HFFc6 (cell line): ENCODE results near the gene TMEM115. TPM values are rescaled to one million over a fixed set of nuclear protein-coding genes. Genes with fewer than 3 reads are reported as not detected.

ENCODE experiments used
- DNase-seq: peaks from one replicate; pipeline ENCODE4 v3.0.0-alpha.2; 2018
- H3K27ac Mint-ChIP-seq: 2 replicates; pipeline ENCODE4 v1.8.0; 2020; ENCODE audit warnings: mild to moderate bottlenecking, mixed read lengths
- H3K27me3 Mint-ChIP-seq: 2 replicates; pipeline ENCODE4 v1.8.0; 2021; ENCODE audit warnings: mild to moderate bottlenecking, moderate library complexity, mixed read lengths; ENCODE audit not compliant: insufficient read depth
- H3K36me3 Mint-ChIP-seq: 2 replicates; pipeline ENCODE4 v1.8.0; 2021; ENCODE audit warnings: low read depth, mixed read lengths
- H3K4me1 Mint-ChIP-seq: 2 replicates; pipeline ENCODE4 v1.8.0; 2020; ENCODE audit warnings: low read depth, mixed read lengths
- H3K4me3 Mint-ChIP-seq: 2 replicates; pipeline ENCODE4 v1.8.0; 2020; ENCODE audit warnings: mild to moderate bottlenecking, moderate library complexity, mixed read lengths
- H3K9me3 Mint-ChIP-seq: 2 replicates; pipeline ENCODE4 v1.8.0; 2020; ENCODE audit warnings: mild to moderate bottlenecking, mixed read lengths
- CTCF ChIP-seq: fragments of 200-600 bp; sonication (generic); IDR thresholded peaks from 2 replicates; pipeline ENCODE4 v1.5.0; 2021; ENCODE audit warnings: antibody characterized with exemption, mild to moderate bottlenecking
- total RNA-seq, 6 experiments: library from RNA; stranded (reverse); fragmentation: NEBNext Ultra II Directional; extraction: Animal tissue kit (Norgen Biotek cat#: 25700); gene quantifications; 2 replicates in 1 of 6; 3 replicates in 5 of 6; pipeline ENCODE4 v1.2.3, GENCODE V29; 2021

Gene TMEM115
- total RNA-seq, 6 experiments from 2014 or later, result 51.7 to 65.7 (median 54.4) TPM

DNA sequence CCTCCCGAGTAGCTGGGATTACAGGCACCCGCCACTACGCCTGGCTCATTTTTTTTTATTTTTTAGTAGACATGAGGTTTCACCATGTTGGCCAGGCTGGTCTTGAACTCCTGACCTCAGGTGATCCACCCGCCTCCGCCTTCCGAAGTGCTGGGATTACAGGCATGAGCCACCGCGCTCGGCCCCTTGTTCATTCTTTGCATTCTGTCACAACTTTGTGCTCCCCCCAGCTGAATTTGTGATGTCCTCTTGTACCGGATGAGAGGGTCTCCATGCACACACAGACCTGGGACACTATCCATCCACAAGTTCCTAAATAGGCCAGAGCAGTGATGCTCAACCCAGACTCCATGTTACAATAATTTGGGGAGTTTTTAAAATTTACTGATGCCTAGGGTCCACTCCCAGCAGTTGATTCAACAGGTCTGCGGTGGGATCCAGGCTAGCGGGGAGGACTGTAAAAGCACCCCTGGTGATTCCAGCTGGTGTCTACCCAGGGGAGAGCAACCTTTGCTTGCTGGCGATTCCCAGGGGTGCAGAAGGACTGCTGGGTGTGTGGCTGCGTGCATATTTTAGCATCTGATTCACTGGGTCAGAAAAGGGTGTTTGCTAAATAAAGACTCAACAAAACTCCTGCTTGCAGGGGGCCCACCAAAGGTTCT lies 19.7 kb downstream of the TMEM115 start:
- no peak for TF ChIP-seq CTCF
- DNase-seq, result peak; percentile 57
- H3K4me3 Mint-ChIP-seq, result peak overlapping the region; percentile 96
- peaks cover 46% of the 10 kb centered on the region for H3K4me1 Mint-ChIP-seq
- no peaks in the 10 kb centered on the region for H3K9me3 Mint-ChIP-seq
- H3K27ac Mint-ChIP-seq, result peak overlapping the region; percentile 95
- peaks cover 4% of the 10 kb centered on the region for H3K27me3 Mint-ChIP-seq
- peaks cover 27% of the 10 kb centered on the region for H3K36me3 Mint-ChIP-seq

DNA sequence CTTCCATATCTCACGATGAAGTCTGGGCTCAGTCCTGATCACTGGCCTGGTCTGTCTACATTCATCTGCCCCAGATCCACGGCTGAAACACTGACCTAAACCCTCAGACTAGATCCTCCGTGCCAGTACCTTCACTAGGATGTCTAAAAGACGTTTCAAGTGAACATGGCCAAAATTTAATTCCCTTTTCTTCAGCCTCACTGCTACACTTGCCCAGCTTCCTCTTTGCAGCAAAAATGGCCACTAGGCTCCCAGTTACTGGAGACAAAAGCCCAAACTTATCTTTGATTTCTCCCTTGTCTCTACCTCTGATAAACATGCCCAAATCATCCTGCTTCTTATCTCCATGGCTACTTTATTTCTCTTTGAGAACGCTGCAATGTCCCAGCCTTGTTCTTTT lies 20.4 kb downstream of the TMEM115 start:
- no peaks in the 10 kb centered on the region for H3K9me3 Mint-ChIP-seq

DNA sequence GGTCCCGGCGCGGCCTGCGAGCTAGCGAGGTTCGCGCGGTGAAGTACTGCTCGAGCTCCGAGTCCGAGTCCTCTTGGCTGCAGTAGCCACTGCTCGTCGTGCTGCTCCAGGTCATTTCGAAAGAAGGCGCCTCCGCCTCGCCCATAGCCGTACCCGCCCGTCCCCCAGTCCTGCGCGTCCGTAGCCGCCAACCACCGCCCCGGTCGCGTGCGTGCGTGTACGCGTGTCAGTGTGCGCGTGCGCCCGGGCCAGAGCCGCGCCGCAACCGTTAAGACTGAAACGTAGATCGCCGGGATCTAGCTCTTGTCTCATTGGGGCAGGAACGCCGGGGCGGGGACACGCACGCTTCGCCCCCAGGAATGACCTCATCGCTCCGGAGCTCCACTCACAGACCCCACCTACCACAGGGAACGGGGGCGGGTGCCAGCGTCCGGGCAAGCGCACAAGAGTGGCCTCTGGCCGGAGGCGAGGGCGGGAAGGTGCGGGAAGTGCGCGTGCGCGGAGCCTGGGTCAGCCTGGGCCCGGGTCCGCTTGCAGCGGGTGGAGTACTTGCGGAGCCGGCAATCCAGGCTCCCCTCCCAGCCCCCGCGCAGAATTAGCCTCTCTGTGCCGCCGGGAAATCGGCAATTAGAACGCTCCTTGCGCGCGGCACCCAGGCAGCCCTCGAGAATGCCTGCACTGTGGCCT lies 22.0 kb downstream of the TMEM115 start:
- Mint-ChIP-seq H3K27ac (peak overlapping the region; percentile 95), H3K4me1 (peaks cover 59% of the 10 kb centered on the region)

More for the DNA sequence above, 20.4 kb downstream of the TMEM115 start:
- DNase-seq, result no peak
- Mint-ChIP-seq H3K4me3 (peak overlapping the region; percentile 96), H3K27ac (peak overlapping the region; percentile 95), H3K27me3 (peaks cover 4% of the 10 kb centered on the region), H3K36me3 (peaks cover 29% of the 10 kb centered on the region), H3K4me1 (peaks cover 52% of the 10 kb centered on the region)
- no peak for TF ChIP-seq CTCF

GRCh38 chr3:50336452-50337174 lies 22.7 kb downstream of the TMEM115 start:
- Mint-ChIP-seq H3K9me3 (no peaks in the 10 kb centered on the region), H3K4me1 (peaks cover 59% of the 10 kb centered on the region), H3K4me3 (peak overlapping the region; percentile 96), H3K27ac (peak overlapping the region; percentile 95), H3K36me3 (peaks cover 34% of the 10 kb centered on the region), H3K27me3 (peaks cover 6% of the 10 kb centered on the region)
- peak; percentile 28 for DNase-seq
- no peak for TF ChIP-seq CTCF

More for the DNA sequence above, 22.0 kb downstream of the TMEM115 start:
- no peak for TF ChIP-seq CTCF
- DNase-seq, result peak; percentile 99
- Mint-ChIP-seq H3K36me3 (peaks cover 34% of the 10 kb centered on the region), H3K27me3 (peaks cover 6% of the 10 kb centered on the region), H3K4me3 (peak overlapping the region; percentile 96), H3K9me3 (no peaks in the 10 kb centered on the region)

DNA sequence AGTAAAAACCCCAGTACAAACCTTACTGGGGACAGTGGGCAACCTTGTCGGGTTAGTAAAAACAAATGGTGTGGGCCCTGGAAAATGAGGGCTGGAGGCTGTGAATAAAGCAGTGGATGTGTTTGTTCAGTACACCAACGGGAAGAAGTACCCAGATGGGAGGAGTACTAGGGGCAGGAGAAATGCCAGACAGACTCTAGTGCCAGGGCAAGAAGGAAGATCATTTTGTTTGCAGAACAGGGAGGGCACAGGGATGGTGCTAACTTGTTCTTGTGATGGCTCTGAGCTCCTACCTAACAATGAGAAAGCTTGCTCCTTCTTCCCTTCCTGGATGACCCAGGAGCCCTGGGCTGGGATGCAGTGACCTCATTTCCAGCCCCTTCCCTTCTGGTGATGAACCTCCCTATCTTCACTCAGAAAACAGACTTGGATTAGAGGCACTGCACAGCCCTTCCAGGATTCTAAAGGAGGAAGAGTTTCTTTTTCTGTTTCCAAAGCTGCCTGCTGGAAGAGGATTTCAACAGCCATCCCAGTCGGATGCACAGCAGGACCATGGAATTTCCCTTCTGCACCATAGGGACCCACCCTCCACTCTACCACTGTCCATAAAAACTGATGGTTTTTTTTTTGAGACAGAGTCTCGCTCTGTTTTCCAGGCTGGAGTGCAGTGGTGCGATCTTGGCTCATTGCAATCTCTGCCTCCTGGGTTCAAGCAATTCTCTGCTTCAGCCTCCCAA lies 24.8 kb downstream of the TMEM115 start:
- H3K27me3 Mint-ChIP-seq, result peaks cover 4% of the 10 kb centered on the region; the same call in 1 of the 2 replicates
- TF ChIP-seq CTCF, result no peak
- peak overlapping the region; percentile 70 for H3K4me3 Mint-ChIP-seq
- H3K9me3 Mint-ChIP-seq, result no peaks in the 10 kb centered on the region
- peaks cover 52% of the 10 kb centered on the region for H3K4me1 Mint-ChIP-seq
- H3K36me3 Mint-ChIP-seq, result peaks cover 28% of the 10 kb centered on the region
- DNase-seq, result no peak
- peak overlapping the region; percentile 88 for H3K27ac Mint-ChIP-seq
